Brain pericyte (primary cell): Measurements from ENCODE around the gene CHRM5.
"Not testable (repeated sequence)": the region's sequence is repeated elsewhere in the genome, so short reads cannot be mapped to it uniquely, and the experiment has no call there.

Experiments
- DNase-seq: peaks from one replicate; pipeline ENCODE4 v3.0.0-alpha.2; 2012; ENCODE audit warnings: low read depth, low spot score

CHRM5 gene

DNA sequence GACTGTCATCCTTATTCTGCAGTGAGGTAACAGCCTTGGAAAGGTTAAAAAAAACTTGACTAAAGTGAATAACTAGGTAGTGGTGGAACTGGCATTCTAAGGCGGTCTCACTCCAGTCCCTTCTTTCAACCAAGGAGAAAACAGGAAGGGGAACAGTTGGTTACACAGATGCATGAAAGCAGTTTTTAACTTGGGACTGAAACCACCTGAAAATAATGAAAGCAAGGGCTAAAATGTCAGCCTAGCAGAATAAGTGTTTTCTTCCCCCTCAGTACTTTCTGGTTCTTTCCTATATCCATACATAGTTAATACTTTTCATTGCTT is 71.5 kb downstream of the CHRM5 start:
- DNase-seq: no peak

GRCh38 chr15:34043391-34043790 is 75.1 kb downstream of the CHRM5 start:
- DNase-seq: no peak

DNA sequence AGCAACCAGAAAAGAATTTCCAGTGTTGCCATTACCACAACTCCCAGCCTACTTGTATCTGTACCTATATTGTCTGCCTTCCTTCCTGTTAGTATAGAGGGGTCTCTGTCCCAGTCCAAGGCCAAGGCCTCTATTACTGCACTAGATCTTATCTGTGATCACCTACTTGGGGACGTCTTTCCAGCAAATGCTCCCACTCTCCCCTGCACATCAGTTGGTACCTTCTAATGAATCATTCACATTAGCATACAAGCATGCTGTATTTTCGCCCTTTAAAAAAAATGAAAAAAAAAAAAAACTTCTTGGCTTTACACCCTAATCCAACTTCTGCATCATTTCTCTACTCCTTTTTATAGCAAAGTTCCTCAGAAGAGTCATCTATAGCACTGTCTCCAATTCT is 75.5 kb downstream of the CHRM5 start:
- DNase-seq: no peak

- DNase-seq: no peak
Measured at GRCh38 chr15:34046471-34047145, 78.3 kb downstream of the CHRM5 start.

GRCh38 chr15:34047893-34048775 is 79.8 kb downstream of the CHRM5 start:
- DNase-seq: peak; percentile 41

DNA sequence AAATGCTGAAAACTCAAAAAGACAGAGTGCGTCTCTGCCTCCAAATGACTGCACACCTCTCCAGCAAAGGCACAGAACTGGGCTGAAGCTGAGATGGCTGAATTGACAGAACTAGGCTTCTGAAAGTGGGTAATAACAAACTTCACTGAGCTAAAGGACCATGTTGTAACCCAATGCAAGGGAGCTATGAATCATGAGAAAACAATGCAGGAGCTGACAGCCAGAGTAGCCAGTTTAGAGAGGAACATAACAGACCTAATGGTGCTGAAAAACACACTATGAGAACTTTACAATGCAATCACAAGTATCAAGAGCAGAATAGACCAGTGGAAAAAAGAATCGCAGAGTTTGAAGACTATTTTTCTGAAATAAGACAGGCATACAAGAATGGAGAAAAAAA is 80.8 kb downstream of the CHRM5 start:
- DNase-seq: no peak

- DNase-seq: not testable (repeated sequence)
Measured at GRCh38 chr15:34050385-34050784, 82.1 kb downstream of the CHRM5 start.

DNA sequence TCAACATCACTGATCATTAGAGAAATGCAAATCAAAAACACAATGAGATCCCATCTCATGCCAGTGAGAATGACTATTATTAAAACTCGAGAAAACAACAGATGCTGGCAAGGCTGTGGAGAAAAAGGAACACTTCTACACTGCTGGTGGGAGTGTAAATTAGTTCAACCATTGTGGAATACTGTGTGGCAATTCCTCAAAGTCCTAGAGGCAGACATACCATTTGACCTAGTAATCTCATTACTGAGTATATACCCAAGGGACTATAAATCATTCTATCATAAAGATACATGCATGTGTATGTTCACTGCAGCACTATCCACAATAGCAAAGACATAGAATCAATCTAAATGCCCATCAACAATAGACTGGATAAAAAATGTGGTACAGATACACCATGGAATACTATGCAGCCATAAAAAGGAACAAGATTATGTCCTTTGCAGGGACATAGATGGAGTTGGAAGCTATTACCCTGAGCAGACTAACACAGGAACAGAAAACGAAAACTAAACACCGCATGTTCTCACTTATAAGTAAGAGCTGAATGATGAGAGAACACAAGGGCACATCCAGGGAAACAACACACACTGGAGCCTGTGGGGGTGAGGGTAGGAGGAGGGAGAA is 85.9 kb downstream of the CHRM5 start:
- no peak for DNase-seq

DNA sequence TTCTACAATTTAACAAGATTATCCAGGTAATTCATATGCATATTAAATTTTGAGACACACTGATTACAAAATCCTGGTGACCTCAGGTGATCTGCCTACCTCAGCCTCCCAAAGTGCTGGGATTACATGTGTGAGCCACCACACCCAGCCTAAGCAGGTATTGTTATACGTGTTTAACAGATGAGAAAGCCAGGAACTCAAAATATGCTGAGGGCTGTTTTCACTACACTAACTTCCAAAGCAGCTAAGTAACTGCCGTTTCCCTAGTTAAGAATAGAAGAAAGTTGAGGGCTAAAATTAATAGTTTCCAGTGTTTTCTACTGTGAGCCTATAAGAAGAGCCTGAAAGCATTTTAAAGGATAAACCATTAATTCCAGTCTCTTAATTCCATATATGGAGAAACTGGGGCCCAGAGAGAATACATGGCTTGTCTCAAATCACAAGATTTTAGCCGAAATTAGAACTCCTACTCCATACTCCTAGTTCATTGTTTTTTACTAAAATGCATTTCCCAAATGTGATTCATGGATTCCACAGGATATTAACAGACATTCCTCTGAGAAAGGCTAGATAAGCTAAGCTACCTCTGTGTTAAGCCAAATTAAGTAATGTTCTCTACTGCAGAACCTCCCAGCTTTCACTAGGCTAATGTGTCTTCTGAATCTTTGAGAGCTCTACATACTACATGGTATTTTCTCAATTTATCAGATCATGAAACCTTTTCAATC is 87.7 kb downstream of the CHRM5 start:
- DNase-seq: no peak

DNA sequence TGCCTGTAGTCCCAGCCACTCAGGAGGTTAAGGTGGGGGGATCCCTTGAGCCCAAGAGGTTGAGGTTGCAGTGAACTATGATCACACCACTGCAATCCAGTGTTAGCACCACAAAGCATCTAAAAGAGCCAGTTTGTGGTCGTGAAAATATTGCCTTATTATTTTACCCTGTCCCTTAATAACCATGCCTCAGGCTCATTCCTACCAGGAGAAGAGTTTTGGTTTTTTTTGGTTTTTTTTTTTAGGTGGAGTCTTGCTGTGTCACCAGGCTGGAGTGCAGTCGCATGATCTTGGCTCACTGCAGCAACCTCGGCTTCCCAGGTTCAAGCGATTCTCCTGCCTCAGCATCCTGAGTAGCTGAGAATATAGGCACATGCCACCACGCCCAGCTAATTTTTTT is 88.6 kb downstream of the CHRM5 start:
- no peak for DNase-seq

GRCh38 chr15:34059476-34059875 is 91.2 kb downstream of the CHRM5 start:
- no peak for DNase-seq

GRCh38 chr15:34059946-34060345 is 91.6 kb downstream of the CHRM5 start:
- DNase-seq: no peak

DNA sequence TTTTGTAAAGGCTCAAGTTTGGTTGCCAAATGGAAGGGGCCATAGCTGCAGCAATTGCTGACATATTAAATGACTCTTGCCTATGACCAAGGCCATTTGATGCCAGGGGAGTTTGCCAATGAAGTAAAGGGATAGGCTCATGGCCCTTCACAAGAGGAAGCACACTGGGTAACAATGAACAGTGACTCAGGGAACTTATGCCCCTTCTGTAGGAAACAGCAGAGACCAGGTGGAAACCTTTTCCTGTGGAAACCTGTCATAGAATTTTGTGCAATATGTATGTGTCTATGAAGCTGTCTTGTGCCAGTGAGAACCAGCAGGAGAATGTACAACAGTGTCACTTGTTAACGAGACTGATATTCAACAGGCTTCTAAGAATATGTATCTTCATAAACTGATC is 96.1 kb downstream of the CHRM5 start:
- DNase-seq: no peak

- no peak for DNase-seq
Measured at GRCh38 chr15:34065261-34065660, 97.0 kb downstream of the CHRM5 start.

DNA sequence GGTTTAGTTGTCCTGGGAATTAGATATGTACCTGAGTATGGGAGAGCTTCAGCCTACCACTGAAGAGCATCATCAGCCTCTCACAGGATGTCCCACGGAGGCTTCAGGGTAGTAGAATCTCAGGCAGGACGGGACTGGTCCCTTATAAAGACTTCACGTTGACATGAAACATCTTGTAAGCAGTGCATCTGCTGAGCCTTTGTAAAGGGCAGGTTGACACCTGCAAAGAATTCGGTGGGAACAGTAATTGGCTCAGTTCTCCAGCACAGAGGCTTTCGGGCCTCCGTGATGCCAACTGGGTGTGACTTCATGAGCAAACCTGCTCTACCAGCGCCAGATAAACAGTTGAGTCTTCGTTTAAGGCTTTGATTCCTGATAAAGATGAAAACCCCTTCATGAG is 97.6 kb downstream of the CHRM5 start:
- DNase-seq: no peak

DNA sequence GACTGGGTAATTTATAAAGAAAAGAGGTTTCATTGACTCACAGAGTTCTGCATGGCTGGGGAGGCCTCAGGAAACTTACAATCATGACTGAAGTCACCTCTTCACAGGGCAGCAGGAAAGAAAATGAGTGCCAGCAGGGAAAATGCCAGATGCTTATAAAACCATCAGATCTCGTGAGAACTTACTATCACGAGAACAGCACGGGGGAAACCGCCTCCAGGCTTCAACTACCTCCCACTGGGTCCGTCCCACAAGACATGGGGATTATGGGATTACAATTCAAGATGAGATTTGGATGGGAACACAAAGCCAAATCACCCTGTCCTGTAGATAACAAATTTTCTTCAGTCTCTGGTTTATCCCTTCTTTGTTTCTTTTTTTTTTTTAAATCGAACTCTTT is 101.7 kb downstream of the CHRM5 start:
- no peak for DNase-seq

- DNase-seq: no peak
Measured at GRCh38 chr15:34076785-34077184, 108.5 kb downstream of the CHRM5 start.

GRCh38 chr15:34078900-34079299 is 110.6 kb downstream of the CHRM5 start:
- DNase-seq: no peak

- DNase-seq: no peak
Measured at GRCh38 chr15:34079904-34080303, 111.6 kb downstream of the CHRM5 start.

- no peak for DNase-seq
Measured at GRCh38 chr15:34084086-34084485, 115.8 kb downstream of the CHRM5 start.

DNA sequence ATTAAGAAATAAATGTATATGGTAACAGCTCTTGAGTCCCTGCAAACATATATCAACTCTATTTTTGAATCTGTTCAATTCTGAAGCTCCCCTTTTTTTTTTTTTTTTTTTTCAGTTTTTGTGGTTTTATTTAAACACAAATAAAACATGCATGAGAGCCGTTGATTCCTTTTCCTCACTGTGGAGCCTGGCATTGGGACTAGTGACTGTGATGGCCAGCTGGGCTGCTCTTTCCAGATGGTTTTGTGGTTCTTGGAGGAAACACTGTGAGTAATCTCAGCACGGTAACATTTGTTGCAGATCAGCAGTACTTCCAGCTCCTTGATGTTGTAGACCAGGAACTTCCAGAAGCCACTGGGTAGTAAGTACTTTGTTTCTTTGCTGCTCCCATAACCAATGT is 117.4 kb downstream of the CHRM5 start:
- no peak for DNase-seq

GRCh38 chr15:34099914-34100313 is 131.6 kb downstream of the CHRM5 start:
- DNase-seq: no peak
